ENCODE data around the gene FARS2.

FARS2 gene

DNA sequence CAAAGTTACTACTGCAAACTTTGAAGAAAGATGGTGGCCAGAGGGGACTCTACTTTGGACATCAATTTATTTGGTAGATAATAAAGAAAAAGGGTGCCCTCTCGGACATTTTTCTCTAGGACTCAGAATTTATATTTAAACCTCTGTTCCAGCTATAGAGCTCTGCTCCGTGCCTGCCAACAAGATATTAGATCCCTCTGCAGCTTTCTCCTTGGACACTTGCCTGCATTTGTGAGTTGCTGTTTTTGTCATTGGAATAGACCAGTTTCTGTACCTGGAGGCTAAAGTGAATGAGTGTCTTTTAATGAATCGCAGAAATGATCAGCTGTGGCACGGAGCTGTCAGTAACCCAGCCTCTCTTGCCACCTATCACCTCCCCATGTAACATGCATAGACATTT, 491.9 kb downstream of the FARS2 start:
- no peak overlapping the region for H3K27ac ChIP-seq (ENCODE audit: low read length)
- no peak for TF ChIP-seq CTCF (IDR thresholded peaks at IDR 0.05; ENCODE audit: borderline replicate concordance, extremely low read depth, low read length, poor library complexity, severe bottlenecking)
- no peak for TF ChIP-seq EZH2 (IDR thresholded peaks at IDR 0.05; ENCODE audit: borderline replicate concordance, low read depth, low read length, severe bottlenecking)

DNA sequence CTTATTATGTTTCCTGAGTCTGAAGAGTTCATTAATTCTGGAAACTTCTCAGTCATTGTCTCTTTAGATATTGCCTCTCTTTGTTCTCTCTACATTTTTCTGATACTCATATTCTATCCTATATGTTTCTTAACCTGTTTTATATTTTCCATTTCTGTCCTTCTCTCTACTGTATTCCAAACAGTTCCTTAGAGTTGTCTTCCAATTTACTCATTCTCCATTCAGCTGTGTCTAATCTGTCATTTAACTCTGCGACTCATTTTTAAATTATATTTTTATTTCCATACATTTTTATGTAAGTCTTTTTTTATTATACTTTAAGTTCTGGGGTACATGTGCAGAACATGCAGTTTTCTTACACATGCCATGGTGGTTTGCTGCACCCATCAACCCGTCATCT, 493.6 kb downstream of the FARS2 start:
- Histone ChIP-seq H3K27ac (ENCODE audit: low read length) (no peak overlapping the region), H2AFZ (ENCODE audit: low read depth, low read length) (no peak overlapping the region), H3K36me3 (ENCODE audit: insufficient read depth, low read length) (no peaks in the 10 kb centered on the region; the same call in 1 of the 2 replicates), H3K27me3 (ENCODE audit: insufficient read depth, low read length, poor library complexity) (no peaks in the 10 kb centered on the region), H3K4me1 (ENCODE audit: insufficient read depth, low read length) (no peaks in the 10 kb centered on the region), H3K79me2 (ENCODE audit: insufficient read depth, low read length) (no peaks in the 10 kb centered on the region), H3K9ac (ENCODE audit: low read depth, low read length) (no peak overlapping the region), H3K9me3 (ENCODE audit: insufficient read depth, low read length, severe bottlenecking) (peaks cover 19% of the 10 kb centered on the region), H4K20me1 (ENCODE audit: insufficient read depth, low read length) (no peaks in the 10 kb centered on the region), H3K4me3 (ENCODE audit: low read depth in 1 of 2, low read length in 2 of 2) (no peak overlapping the region), H3K4me2 (ENCODE audit: insufficient read depth, low read length) (no peak overlapping the region)
- no peak for TF ChIP-seq CTCF (IDR thresholded peaks at IDR 0.05; ENCODE audit: borderline replicate concordance, extremely low read depth, low read length, poor library complexity, severe bottlenecking)
- no peak for TF ChIP-seq EZH2 (IDR thresholded peaks at IDR 0.05; ENCODE audit: borderline replicate concordance, low read depth, low read length, severe bottlenecking)
- ATAC-seq (ENCODE audit: insufficient read depth, low read depth) (no peak), DNase-seq (no peak)

More for the DNA sequence above, 491.9 kb downstream of the FARS2 start:
- DNase-seq (no peak), ATAC-seq (ENCODE audit: insufficient read depth, low read depth) (no peak)
- no peak overlapping the region for H2AFZ ChIP-seq (ENCODE audit: low read depth, low read length)
- H3K4me3 ChIP-seq (ENCODE audit: low read depth in 1 of 2, low read length in 2 of 2), result no peak overlapping the region
- H4K20me1 ChIP-seq (ENCODE audit: insufficient read depth, low read length), result no peaks in the 10 kb centered on the region
- no peaks in the 10 kb centered on the region for H3K27me3 ChIP-seq (ENCODE audit: insufficient read depth, low read length, poor library complexity)
- H3K36me3 ChIP-seq (ENCODE audit: insufficient read depth, low read length), result no peaks in the 10 kb centered on the region; the same call in 1 of the 2 replicates
- H3K9me3 ChIP-seq (ENCODE audit: insufficient read depth, low read length, severe bottlenecking), result peaks cover 19% of the 10 kb centered on the region
- no peaks in the 10 kb centered on the region for H3K79me2 ChIP-seq (ENCODE audit: insufficient read depth, low read length)
- no peak overlapping the region for H3K9ac ChIP-seq (ENCODE audit: low read depth, low read length)
- H3K4me2 ChIP-seq (ENCODE audit: insufficient read depth, low read length), result no peak overlapping the region
- H3K4me1 ChIP-seq (ENCODE audit: insufficient read depth, low read length), result no peaks in the 10 kb centered on the region

- Histone ChIP-seq H3K27ac (ENCODE audit: low read length) (no peak overlapping the region), H3K4me1 (ENCODE audit: insufficient read depth, low read length) (no peaks in the 10 kb centered on the region), H2AFZ (ENCODE audit: low read depth, low read length) (no peak overlapping the region), H3K9ac (ENCODE audit: low read depth, low read length) (no peak overlapping the region), H3K4me2 (ENCODE audit: insufficient read depth, low read length) (no peak overlapping the region), H4K20me1 (ENCODE audit: insufficient read depth, low read length) (no peaks in the 10 kb centered on the region), H3K4me3 (ENCODE audit: low read depth in 1 of 2, low read length in 2 of 2) (no peak overlapping the region), H3K27me3 (ENCODE audit: insufficient read depth, low read length, poor library complexity) (no peaks in the 10 kb centered on the region), H3K9me3 (ENCODE audit: insufficient read depth, low read length, severe bottlenecking) (peaks cover 9% of the 10 kb centered on the region), H3K36me3 (ENCODE audit: insufficient read depth, low read length) (no peaks in the 10 kb centered on the region), H3K79me2 (ENCODE audit: insufficient read depth, low read length) (no peaks in the 10 kb centered on the region)
- ATAC-seq (ENCODE audit: insufficient read depth, low read depth) (no peak), DNase-seq (no peak)
- TF ChIP-seq CTCF (IDR thresholded peaks at IDR 0.05; ENCODE audit: borderline replicate concordance, extremely low read depth, low read length, poor library complexity, severe bottlenecking) (no peak), EZH2 (IDR thresholded peaks at IDR 0.05; ENCODE audit: borderline replicate concordance, low read depth, low read length, severe bottlenecking) (no peak)
Measured at GRCh38 chr6:5759571-5759970, 498.3 kb downstream of the FARS2 start.

GRCh38 chr6:5761370-5761769, 500.1 kb downstream of the FARS2 start:
- Histone ChIP-seq H3K27me3 (ENCODE audit: insufficient read depth, low read length, poor library complexity) (no peaks in the 10 kb centered on the region), H3K9me3 (ENCODE audit: insufficient read depth, low read length, severe bottlenecking) (no peaks in the 10 kb centered on the region), H3K79me2 (ENCODE audit: insufficient read depth, low read length) (no peaks in the 10 kb centered on the region), H3K27ac (ENCODE audit: low read length) (no peak overlapping the region), H3K36me3 (ENCODE audit: insufficient read depth, low read length) (no peaks in the 10 kb centered on the region), H3K9ac (ENCODE audit: low read depth, low read length) (no peak overlapping the region), H3K4me2 (ENCODE audit: insufficient read depth, low read length) (no peak overlapping the region), H4K20me1 (ENCODE audit: insufficient read depth, low read length) (no peaks in the 10 kb centered on the region), H2AFZ (ENCODE audit: low read depth, low read length) (no peak overlapping the region), H3K4me3 (ENCODE audit: low read depth in 1 of 2, low read length in 2 of 2) (no peak overlapping the region), H3K4me1 (ENCODE audit: insufficient read depth, low read length) (no peaks in the 10 kb centered on the region)
- ATAC-seq (ENCODE audit: insufficient read depth, low read depth) (no peak), DNase-seq (no peak)
- TF ChIP-seq CTCF (IDR thresholded peaks at IDR 0.05; ENCODE audit: borderline replicate concordance, extremely low read depth, low read length, poor library complexity, severe bottlenecking) (no peak), EZH2 (IDR thresholded peaks at IDR 0.05; ENCODE audit: borderline replicate concordance, low read depth, low read length, severe bottlenecking) (no peak)
